Gastroesophageal sphincter (tissue), 3 donors: ENCODE results near the gene SLC39A8.

Experiments
- POLR2AphosphoS5 ChIP-seq: sonication (generic); formaldehyde crosslinking; IDR thresholded peaks from one replicate; pipeline ENCODE4 v1.6.1; 2017; ENCODE audit warnings: antibody characterized with exemption
- TF ChIP-seq, protein P1 (sequence below), 4 experiments: fragments of 200-600 bp in 2 of 4; fragments of 450-650 bp in 2 of 4; sonication (generic) in 1 of 4; IDR thresholded peaks; one replicate each; pipeline ENCODE4 v1.5.1; 2017 to 2019; ENCODE audit warnings: antibody characterized with exemption in 4 of 4, mild to moderate bottlenecking in 2 of 4, moderate library complexity in 2 of 4

- no peak for TF ChIP-seq POLR2AphosphoS5
- TF ChIP-seq, protein P1, sequence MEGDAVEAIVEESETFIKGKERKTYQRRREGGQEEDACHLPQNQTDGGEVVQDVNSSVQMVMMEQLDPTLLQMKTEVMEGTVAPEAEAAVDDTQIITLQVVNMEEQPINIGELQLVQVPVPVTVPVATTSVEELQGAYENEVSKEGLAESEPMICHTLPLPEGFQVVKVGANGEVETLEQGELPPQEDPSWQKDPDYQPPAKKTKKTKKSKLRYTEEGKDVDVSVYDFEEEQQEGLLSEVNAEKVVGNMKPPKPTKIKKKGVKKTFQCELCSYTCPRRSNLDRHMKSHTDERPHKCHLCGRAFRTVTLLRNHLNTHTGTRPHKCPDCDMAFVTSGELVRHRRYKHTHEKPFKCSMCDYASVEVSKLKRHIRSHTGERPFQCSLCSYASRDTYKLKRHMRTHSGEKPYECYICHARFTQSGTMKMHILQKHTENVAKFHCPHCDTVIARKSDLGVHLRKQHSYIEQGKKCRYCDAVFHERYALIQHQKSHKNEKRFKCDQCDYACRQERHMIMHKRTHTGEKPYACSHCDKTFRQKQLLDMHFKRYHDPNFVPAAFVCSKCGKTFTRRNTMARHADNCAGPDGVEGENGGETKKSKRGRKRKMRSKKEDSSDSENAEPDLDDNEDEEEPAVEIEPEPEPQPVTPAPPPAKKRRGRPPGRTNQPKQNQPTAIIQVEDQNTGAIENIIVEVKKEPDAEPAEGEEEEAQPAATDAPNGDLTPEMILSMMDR (IDR thresholded peaks at IDR 0.05) = no peak
These were observed 466 bp upstream of the SLC39A8 start for GRCh38 chr4:102345795-102346100.
